Lower leg skin (tissue), 3 donors: ENCODE results near the gene EDEM3.

ENCODE experiments used
- CTCF ChIP-seq, 3 donors: fragments of 450-650 bp; IDR thresholded peaks; one replicate each; pipeline ENCODE4 v1.5.1; 2016; ENCODE audit warnings: antibody characterized with exemption in 3 of 3, mild to moderate bottlenecking in 3 of 3, moderate library complexity in 2 of 3
- POLR2A ChIP-seq, 2 donors: fragments of 450-650 bp; IDR thresholded peaks; one replicate each; pipeline ENCODE4 v1.6.1; 2016 to 2017; ENCODE audit warnings: antibody characterized with exemption in 2 of 2, mild to moderate bottlenecking in 1 of 2, moderate library complexity in 1 of 2

GRCh38 chr1:184708084-184708676, 46.5 kb downstream of the EDEM3 start:
- TF ChIP-seq CTCF (IDR thresholded peaks at IDR 0.05) (no peak), POLR2A (IDR thresholded peaks at IDR 0.05) (no peak)
